GM12873 (cell line): Measurements from ENCODE around the gene GADD45A.

Source experiments
- CTCF ChIP-seq: IDR thresholded peaks from 2 replicates; pipeline ENCODE4 v1.5.1; 2012; ENCODE audit warnings: low read depth, mild to moderate bottlenecking, moderate library complexity, low read length, control low read depth; ENCODE audit not compliant: insufficient read depth; ENCODE audit errors: missing control alignments

Gene GADD45A

GRCh38 chr1:67686267-67687197 lies 1.5 kb downstream of the GADD45A start:
- no peak for TF ChIP-seq CTCF

DNA sequence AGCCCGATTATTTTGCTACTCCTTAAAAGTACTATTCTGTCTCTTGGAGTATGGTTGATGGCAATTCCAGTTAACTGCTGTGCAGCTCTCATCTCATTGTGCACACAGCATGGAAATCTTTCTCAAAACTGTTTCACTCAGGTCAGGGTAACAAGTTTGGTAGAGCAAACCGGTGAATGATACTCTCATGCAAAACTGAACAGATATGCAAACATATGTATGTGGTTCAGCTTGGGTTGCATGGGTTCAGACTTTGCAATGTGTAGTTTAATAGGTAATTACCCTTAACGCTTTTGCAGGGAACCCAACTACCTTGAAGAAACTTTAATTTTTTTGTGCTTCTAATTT lies 2.2 kb downstream of the GADD45A start:
- TF ChIP-seq CTCF: no peak

DNA sequence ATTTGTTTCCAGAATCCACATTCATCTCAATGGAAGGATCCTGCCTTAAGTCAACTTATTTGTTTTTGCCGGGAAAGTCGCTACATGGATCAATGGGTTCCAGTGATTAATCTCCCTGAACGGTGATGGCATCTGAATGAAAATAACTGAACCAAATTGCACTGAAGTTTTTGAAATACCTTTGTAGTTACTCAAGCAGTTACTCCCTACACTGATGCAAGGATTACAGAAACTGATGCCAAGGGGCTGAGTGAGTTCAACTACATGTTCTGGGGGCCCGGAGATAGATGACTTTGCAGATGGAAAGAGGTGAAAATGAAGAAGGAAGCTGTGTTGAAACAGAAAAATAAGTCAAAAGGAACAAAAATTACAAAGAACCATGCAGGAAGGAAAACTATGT lies 2.6 kb downstream of the GADD45A start:
- no peak for TF ChIP-seq CTCF

GRCh38 chr1:67688526-67689219 lies 3.7 kb downstream of the GADD45A start:
- TF ChIP-seq CTCF: no peak

DNA sequence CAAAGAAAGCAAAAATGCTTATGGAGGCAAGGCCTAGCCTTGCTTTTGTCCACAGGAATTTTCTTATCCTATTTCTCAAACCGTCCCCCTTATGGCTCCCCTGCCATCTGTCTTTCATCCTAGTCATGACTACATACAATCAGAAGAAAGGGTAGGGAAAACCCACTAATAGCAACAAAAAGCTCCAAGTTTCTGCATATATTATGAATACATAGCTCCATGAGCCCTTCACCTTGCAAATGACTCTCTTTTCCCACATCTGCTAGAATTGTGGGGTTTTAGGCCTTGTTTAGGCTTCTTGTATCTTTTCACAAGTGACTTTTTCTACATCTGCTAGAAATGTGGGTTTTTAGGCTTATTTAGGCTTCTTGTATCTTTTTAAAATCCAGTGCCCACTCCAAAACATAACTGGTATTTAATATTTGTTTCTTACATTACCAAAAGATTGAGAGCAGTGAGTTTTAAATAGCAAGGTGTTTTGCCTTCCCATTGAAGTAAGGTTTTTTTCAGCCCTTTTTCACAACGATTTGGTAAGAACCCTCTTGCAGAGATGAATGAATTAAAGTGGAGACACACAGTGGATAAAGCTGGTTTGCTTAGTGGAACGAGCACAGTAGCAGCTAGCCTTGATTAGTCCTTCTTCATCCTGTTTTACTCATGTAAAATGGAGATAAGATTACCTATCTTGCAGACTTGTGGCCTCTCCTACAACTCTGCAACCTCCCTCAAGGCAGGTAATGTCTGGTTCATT lies 4.4 kb downstream of the GADD45A start:
- no peak for TF ChIP-seq CTCF

DNA sequence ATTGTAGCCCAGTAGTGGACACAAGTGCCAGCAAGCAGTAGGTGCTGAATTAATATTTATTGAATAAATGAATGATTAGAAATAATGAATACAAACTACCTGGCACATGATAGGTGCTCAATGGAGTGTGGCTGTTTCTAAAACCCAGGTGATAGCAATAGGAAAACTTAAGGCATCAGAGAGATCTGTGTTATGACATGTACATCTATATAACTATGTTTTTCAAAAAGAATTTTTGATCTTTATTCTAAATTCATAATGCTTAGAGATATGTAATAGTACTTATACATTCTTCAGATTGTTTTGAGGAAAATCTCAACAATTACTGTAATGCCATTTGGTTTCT lies 5.0 kb downstream of the GADD45A start:
- TF ChIP-seq CTCF: no peak

GRCh38 chr1:67690411-67690810 lies 5.4 kb downstream of the GADD45A start:
- TF ChIP-seq CTCF: no peak
